GM12892 (cell line): ENCODE data around the gene SPACA7.

Source experiments
- POLR2AphosphoS5 ChIP-seq: IDR thresholded peaks from 2 replicates; pipeline ENCODE4 v1.6.1; 2011; ENCODE audit warnings: low read depth, low read length, control low read depth
- TAF1 ChIP-seq: IDR thresholded peaks from 2 replicates; pipeline ENCODE4 v1.6.1; 2011; ENCODE audit warnings: low read depth, mild to moderate bottlenecking, control low read depth, low read length, borderline replicate concordance

GRCh38 chr13:112452380-112453206 is 76.4 kb downstream of the SPACA7 start:
- TF ChIP-seq POLR2AphosphoS5 (no peak), TAF1 (no peak)
